HFFc6 (cell line): ENCODE measurements around the gene AGBL5. TPM values are rescaled to one million over a fixed set of nuclear protein-coding genes. Genes with fewer than 3 reads are reported as not detected.
A peak's percentile ranks its signal among the peaks of the same experiment; 100 is the strongest.
"Not testable (repeated sequence)": the region's sequence is repeated elsewhere in the genome, so short reads cannot be mapped to it uniquely, and the experiment has no call there.

Experiments
- DNase-seq: peaks from one replicate; pipeline ENCODE4 v3.0.0-alpha.2; 2018
- H3K27ac Mint-ChIP-seq: 2 replicates; pipeline ENCODE4 v1.8.0; 2020; ENCODE audit warnings: mild to moderate bottlenecking, mixed read lengths
- H3K27me3 Mint-ChIP-seq: 2 replicates; pipeline ENCODE4 v1.8.0; 2021; ENCODE audit warnings: mild to moderate bottlenecking, moderate library complexity, mixed read lengths; ENCODE audit not compliant: insufficient read depth
- H3K36me3 Mint-ChIP-seq: 2 replicates; pipeline ENCODE4 v1.8.0; 2021; ENCODE audit warnings: low read depth, mixed read lengths
- H3K4me1 Mint-ChIP-seq: 2 replicates; pipeline ENCODE4 v1.8.0; 2020; ENCODE audit warnings: low read depth, mixed read lengths
- H3K4me3 Mint-ChIP-seq: 2 replicates; pipeline ENCODE4 v1.8.0; 2020; ENCODE audit warnings: mild to moderate bottlenecking, moderate library complexity, mixed read lengths
- H3K9me3 Mint-ChIP-seq: 2 replicates; pipeline ENCODE4 v1.8.0; 2020; ENCODE audit warnings: mild to moderate bottlenecking, mixed read lengths
- total RNA-seq, 6 experiments: library from RNA; stranded (reverse); fragmentation: NEBNext Ultra II Directional; extraction: Animal tissue kit (Norgen Biotek cat#: 25700); gene quantifications; 2 replicates in 1 of 6; 3 replicates in 5 of 6; pipeline ENCODE4 v1.2.3, GENCODE V29; 2021
- TF ChIP-seq, protein P1 (sequence below): fragments of 200-600 bp; sonication (generic); IDR thresholded peaks from 2 replicates; pipeline ENCODE4 v1.5.0; 2021; ENCODE audit warnings: antibody characterized with exemption, mild to moderate bottlenecking

AGBL5 gene
- total RNA-seq, 6 experiments from 2014 or later, result 23.5 to 31.4 (median 28.6) TPM

GRCh38 chr2:27071277-27071989, 20.0 kb downstream of the AGBL5 start, which contains the start of gene OST4:
TSS of gene OST4 (minus strand) at chr2:27071654.
- Mint-ChIP-seq H3K27ac (peak within 1 kb of the TSS; percentile 93), H3K4me3 (peak within 1 kb of the TSS; percentile 99), H3K4me1 (peaks cover 50% of the 10 kb centered on the region), H3K27me3 (peaks cover 2% of the 10 kb centered on the region; the same call in 1 of the 2 replicates), H3K36me3 (peaks cover 34% of the 10 kb centered on the region), H3K9me3 (no peaks in the 10 kb centered on the region)
- TF ChIP-seq, protein P1, sequence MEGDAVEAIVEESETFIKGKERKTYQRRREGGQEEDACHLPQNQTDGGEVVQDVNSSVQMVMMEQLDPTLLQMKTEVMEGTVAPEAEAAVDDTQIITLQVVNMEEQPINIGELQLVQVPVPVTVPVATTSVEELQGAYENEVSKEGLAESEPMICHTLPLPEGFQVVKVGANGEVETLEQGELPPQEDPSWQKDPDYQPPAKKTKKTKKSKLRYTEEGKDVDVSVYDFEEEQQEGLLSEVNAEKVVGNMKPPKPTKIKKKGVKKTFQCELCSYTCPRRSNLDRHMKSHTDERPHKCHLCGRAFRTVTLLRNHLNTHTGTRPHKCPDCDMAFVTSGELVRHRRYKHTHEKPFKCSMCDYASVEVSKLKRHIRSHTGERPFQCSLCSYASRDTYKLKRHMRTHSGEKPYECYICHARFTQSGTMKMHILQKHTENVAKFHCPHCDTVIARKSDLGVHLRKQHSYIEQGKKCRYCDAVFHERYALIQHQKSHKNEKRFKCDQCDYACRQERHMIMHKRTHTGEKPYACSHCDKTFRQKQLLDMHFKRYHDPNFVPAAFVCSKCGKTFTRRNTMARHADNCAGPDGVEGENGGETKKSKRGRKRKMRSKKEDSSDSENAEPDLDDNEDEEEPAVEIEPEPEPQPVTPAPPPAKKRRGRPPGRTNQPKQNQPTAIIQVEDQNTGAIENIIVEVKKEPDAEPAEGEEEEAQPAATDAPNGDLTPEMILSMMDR, result peak; percentile 33; the same call in 1 of the 2 replicates
- peak; percentile 92 for DNase-seq

- DNase-seq, result no peak
- TF ChIP-seq, protein P1, result no peak
- Mint-ChIP-seq H3K27me3 (peaks cover 2% of the 10 kb centered on the region; the same call in 1 of the 2 replicates), H3K9me3 (no peaks in the 10 kb centered on the region), H3K27ac (peak overlapping the region; percentile 81), H3K4me3 (peak overlapping the region; percentile 87), H3K36me3 (peaks cover 32% of the 10 kb centered on the region), H3K4me1 (peaks cover 58% of the 10 kb centered on the region)
These were observed 20.7 kb downstream of the AGBL5 start for GRCh38 chr2:27071990-27072830.

GRCh38 chr2:27072920-27073319, 21.5 kb downstream of the AGBL5 start:
- peak overlapping the region; percentile 87; the same call in 1 of the 2 replicates for H3K4me3 Mint-ChIP-seq
- TF ChIP-seq, protein P1, result no peak
- H3K27ac Mint-ChIP-seq, result peak overlapping the region; percentile 81; the same call in 1 of the 2 replicates
- peaks cover 65% of the 10 kb centered on the region for H3K4me1 Mint-ChIP-seq
- peaks cover 27% of the 10 kb centered on the region for H3K36me3 Mint-ChIP-seq
- H3K27me3 Mint-ChIP-seq, result peaks cover 2% of the 10 kb centered on the region; the same call in 1 of the 2 replicates
- no peaks in the 10 kb centered on the region for H3K9me3 Mint-ChIP-seq
- DNase-seq, result no peak

GRCh38 chr2:27073782-27074181, 22.3 kb downstream of the AGBL5 start:
- H3K27ac Mint-ChIP-seq, result peak overlapping the region; percentile 22; the same call in 1 of the 2 replicates
- peaks cover 67% of the 10 kb centered on the region for H3K4me1 Mint-ChIP-seq
- no peak overlapping the region for H3K4me3 Mint-ChIP-seq
- DNase-seq, result no peak
- TF ChIP-seq, protein P1, result no peak
- H3K9me3 Mint-ChIP-seq, result no peaks in the 10 kb centered on the region
- peaks cover 24% of the 10 kb centered on the region for H3K36me3 Mint-ChIP-seq
- peaks cover 2% of the 10 kb centered on the region; the same call in 1 of the 2 replicates for H3K27me3 Mint-ChIP-seq

DNA sequence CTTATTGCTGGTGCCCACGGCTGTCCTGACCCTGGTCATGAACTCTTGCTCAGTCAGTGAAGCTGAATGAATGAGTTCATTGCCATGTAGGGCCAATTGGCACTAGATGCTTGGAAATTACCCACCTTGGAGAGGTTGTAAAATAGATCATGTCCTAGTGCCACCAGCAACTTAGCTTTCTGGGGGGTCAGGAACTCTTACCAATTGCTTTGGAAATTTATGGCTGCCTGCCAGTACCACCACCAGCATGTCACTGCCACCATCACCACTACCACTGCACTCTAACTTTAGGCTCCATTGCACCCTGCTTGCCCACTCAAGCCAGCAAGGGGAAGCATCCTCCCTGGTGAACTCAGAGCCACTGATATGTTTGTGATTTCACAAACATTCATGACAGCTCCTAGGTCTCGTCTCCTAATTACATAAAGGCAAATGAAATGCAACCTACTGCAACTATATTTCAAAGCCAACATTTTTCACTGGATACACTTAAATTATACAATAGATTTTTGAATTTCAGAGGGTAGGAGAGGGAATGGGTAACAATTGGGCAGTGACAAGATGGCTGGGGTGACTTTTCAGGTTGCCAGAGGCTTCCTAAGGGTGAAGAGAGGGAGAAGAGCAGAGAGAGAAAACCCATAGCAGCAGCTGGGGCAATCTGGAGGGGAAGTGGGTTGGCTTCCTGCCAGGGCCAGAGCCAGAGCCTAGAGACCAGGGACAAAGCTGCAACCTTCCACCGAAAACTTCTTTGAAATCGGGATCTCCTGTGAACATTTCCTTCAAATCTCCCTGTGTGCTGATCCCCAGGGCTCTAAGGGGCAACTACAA, 23.5 kb downstream of the AGBL5 start:
- H3K4me3 Mint-ChIP-seq, result no peak overlapping the region
- peaks cover 2% of the 10 kb centered on the region; the same call in 1 of the 2 replicates for H3K27me3 Mint-ChIP-seq
- TF ChIP-seq, protein P1, result no peak
- peaks cover 13% of the 10 kb centered on the region for H3K36me3 Mint-ChIP-seq
- no peaks in the 10 kb centered on the region for H3K9me3 Mint-ChIP-seq
- no peak overlapping the region for H3K27ac Mint-ChIP-seq
- H3K4me1 Mint-ChIP-seq, result peaks cover 62% of the 10 kb centered on the region
- no peak for DNase-seq

DNA sequence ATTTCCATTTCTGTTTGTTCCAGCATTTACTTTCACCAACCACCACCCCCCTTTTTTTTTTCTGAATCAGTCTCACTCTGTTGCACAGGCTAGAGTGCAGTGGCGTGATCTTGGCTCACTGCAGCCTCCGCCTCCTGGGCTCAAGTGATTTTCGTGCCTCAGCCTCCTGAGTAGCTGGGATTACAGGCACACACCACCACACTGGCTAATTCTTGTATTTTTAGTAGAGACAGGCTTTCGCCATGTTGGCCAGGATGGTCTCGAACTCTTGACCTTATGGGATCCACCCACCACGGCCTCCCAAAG, 24.1 kb downstream of the AGBL5 start:
- not testable (repeated sequence) for H3K4me3 Mint-ChIP-seq, H3K9me3 Mint-ChIP-seq, H3K27me3 Mint-ChIP-seq, DNase-seq, H3K27ac Mint-ChIP-seq
- H3K4me1 Mint-ChIP-seq, result peaks cover 62% of the 10 kb centered on the region
- peaks cover 12% of the 10 kb centered on the region for H3K36me3 Mint-ChIP-seq
